Upper lobe of left lung (tissue), 6 donors: ENCODE measurements around the gene ASCC2. TPM values are rescaled to one million over a fixed set of nuclear protein-coding genes. Genes with fewer than 3 reads are reported as not detected.

Source experiments
- ATAC-seq, 2 donors: fragments of 200-7000 bp; cut with Tn5 transposase; one replicate each; pipeline ENCODE4 v1.9.1; 2022; ENCODE audit warnings: mild to moderate bottlenecking in 2 of 2, moderate library complexity in 2 of 2; ENCODE audit not compliant: low FRiP score in 2 of 2
- DNase-seq, 2 donors: peaks; one replicate each; pipeline ENCODE4 v3.0.0-alpha.2; 2019 to 2020
- H3K27ac ChIP-seq, 4 donors: fragments of 200-600 bp; sonication (generic); one replicate each; pipeline ENCODE4 v1.5.1; 2016 to 2019
- H3K27me3 ChIP-seq, 4 donors: fragments of 200-600 bp; sonication (generic); one replicate each; pipeline ENCODE4 v1.5.1; 2017 to 2019
- H3K36me3 ChIP-seq, 4 donors: fragments of 200-600 bp; sonication (generic); one replicate each; pipeline ENCODE4 v1.5.1; 2016 to 2019
- H3K4me1 ChIP-seq, 4 donors: fragments of 200-600 bp; sonication (generic); one replicate each; pipeline ENCODE4 v1.5.1; 2018 to 2019
- H3K4me3 ChIP-seq, 4 donors: fragments of 200-600 bp; sonication (generic); one replicate each; pipeline ENCODE4 v1.5.1; 2017 to 2019; ENCODE audit warnings: mild to moderate bottlenecking in 2 of 4, moderate library complexity in 1 of 4
- H3K9me3 ChIP-seq, 4 donors: fragments of 200-600 bp; sonication (generic); one replicate each; pipeline ENCODE4 v1.5.1; 2018 to 2019
- CTCF ChIP-seq, 6 experiments: fragments of 450-650 bp in 4 of 6; fragments of 200-600 bp in 2 of 6; sonication (generic) in 2 of 6; IDR thresholded peaks; one replicate each; pipeline ENCODE4 v1.5.1; 2016 to 2019; ENCODE audit warnings: antibody characterized with exemption in 6 of 6
- EP300 ChIP-seq, 4 donors: sonication (generic); formaldehyde crosslinking; IDR thresholded peaks; one replicate each; pipeline ENCODE4 v1.5.1; 2017; ENCODE audit warnings: antibody characterized with exemption in 4 of 4, control low read depth in 2 of 4
- POLR2A ChIP-seq, 4 donors: fragments of 450-650 bp; IDR thresholded peaks; one replicate each; pipeline ENCODE4 v1.5.1; 2016 to 2017; ENCODE audit warnings: antibody characterized with exemption in 4 of 4, mild to moderate bottlenecking in 2 of 4
- POLR2AphosphoS5 ChIP-seq, 2 donors: sonication (generic); formaldehyde crosslinking; IDR thresholded peaks; one replicate each; pipeline ENCODE4 v1.5.1; 2017; ENCODE audit warnings: antibody characterized with exemption in 2 of 2
- WGBS, 2 donors: methylation state at CpG; one replicate each; pipeline ENCODE4 v1.1.5; 2017 to 2018; 5-methylcytosine and 5-hydroxymethylcytosine counted together
- total RNA-seq, 6 donors: library from RNA; depleted of rRNA in 4 of 6; stranded (reverse); fragments of >200 nt in 4 of 6; gene quantifications; one replicate each; pipeline versions ENCODE4 v1.1.0 to v1.2.1, GENCODE V29; 2016 to 2021
- donor health status: DM: no; HTN: no; CAD: no; lungs with moderate emphysema.
- donor health status: DM: no; HTN: yes; CAD: no; lungs with severe emphysema.

Gene ASCC2
- total RNA-seq, 6 donors from 2014 or later = 42.3 to 129 (median 64.3) TPM

- no peaks in the 10 kb centered on the region for H3K27me3 ChIP-seq
- peak; percentile 89 to 93 for ATAC-seq
- peaks cover 6 to 20% (median 11%) of the 10 kb centered on the region in 4 donors for H3K4me1 ChIP-seq
- peak in 2 of 4 donors; percentile 66 to 95 for TF ChIP-seq EP300 (IDR thresholded peaks at IDR 0.05)
- TF ChIP-seq POLR2AphosphoS5 (IDR thresholded peaks at IDR 0.05) = peak; percentile 76 to 93
- peak in 1 of 4 donors; percentile 14 for TF ChIP-seq POLR2A (IDR thresholded peaks at IDR 0.05)
- peak in 2 of 6 experiments; percentile 14 to 17 for TF ChIP-seq CTCF (IDR thresholded peaks at IDR 0.05)
- no peak overlapping the region for H3K4me3 ChIP-seq
- peak in 1 of 2 donors; percentile 97 for DNase-seq
- H3K9me3 ChIP-seq = no peaks in the 10 kb centered on the region
- H3K36me3 ChIP-seq = peaks cover 0 to 88% (median 45%) of the 10 kb centered on the region in 4 donors
- WGBS, 2 donors = 38 to 53% methylated on average over 7 of the region's 7 CpGs
- H3K27ac ChIP-seq = peak overlapping the region; percentile 24 to 75 (median 66)
Measured at GRCh38 chr22:29821291-29822016, 16.6 kb downstream of the ASCC2 start.

- H3K27me3 ChIP-seq = no peaks in the 10 kb centered on the region
- peaks cover 9 to 23% (median 12%) of the 10 kb centered on the region in 4 donors for H3K4me1 ChIP-seq
- peak in 1 of 2 donors; percentile 44 for ATAC-seq
- 57 to 60% methylated on average over 7 of the region's 7 CpGs for whole genome bisulfite sequencing, 2 donors
- H3K9me3 ChIP-seq = no peaks in the 10 kb centered on the region
- peaks cover 0 to 92% (median 47%) of the 10 kb centered on the region in 4 donors for H3K36me3 ChIP-seq
- TF ChIP-seq POLR2A (IDR thresholded peaks at IDR 0.05) = no peak
- TF ChIP-seq POLR2AphosphoS5 (IDR thresholded peaks at IDR 0.05) = no peak
- no peak for TF ChIP-seq CTCF (IDR thresholded peaks at IDR 0.05)
- TF ChIP-seq EP300 (IDR thresholded peaks at IDR 0.05) = no peak
- no peak for DNase-seq
- no peak overlapping the region for H3K4me3 ChIP-seq
- peak overlapping the region; percentile 24 to 75 (median 66) for H3K27ac ChIP-seq
Measured at GRCh38 chr22:29820961-29821290, 17.1 kb downstream of the ASCC2 start.

GRCh38 chr22:29819501-29819900 is 18.6 kb downstream of the ASCC2 start:
- Histone ChIP-seq H3K4me3 (no peak overlapping the region), H3K27ac (no peak overlapping the region), H3K4me1 (peaks cover 9 to 25% (median 13%) of the 10 kb centered on the region in 4 donors), H3K36me3 (peaks cover 7 to 94% (median 50%) of the 10 kb centered on the region in 4 donors), H3K9me3 (no peaks in the 10 kb centered on the region), H3K27me3 (no peaks in the 10 kb centered on the region)
- DNase-seq = no peak
- ATAC-seq = no peak
- WGBS, 2 donors = 91 to 100% methylated on average over 2 of the region's 2 CpGs
- TF ChIP-seq EP300 (IDR thresholded peaks at IDR 0.05) (no peak), POLR2A (IDR thresholded peaks at IDR 0.05) (no peak), POLR2AphosphoS5 (IDR thresholded peaks at IDR 0.05) (no peak), CTCF (IDR thresholded peaks at IDR 0.05) (no peak)

GRCh38 chr22:29817724-29818123 is 20.4 kb downstream of the ASCC2 start:
- no peak overlapping the region for H3K4me3 ChIP-seq
- 100% methylated on average over 1 of the region's 1 CpG for WGBS, 2 donors
- DNase-seq (no peak), ATAC-seq (no peak)
- no peaks in the 10 kb centered on the region for H3K9me3 ChIP-seq
- no peak for TF ChIP-seq EP300 (IDR thresholded peaks at IDR 0.05)
- no peak for TF ChIP-seq POLR2A (IDR thresholded peaks at IDR 0.05)
- TF ChIP-seq CTCF (IDR thresholded peaks at IDR 0.05) = no peak
- TF ChIP-seq POLR2AphosphoS5 (IDR thresholded peaks at IDR 0.05) = no peak
- H3K4me1 ChIP-seq = peaks cover 9 to 25% (median 13%) of the 10 kb centered on the region in 4 donors
- H3K36me3 ChIP-seq = peaks cover 11 to 94% (median 47%) of the 10 kb centered on the region in 4 donors
- H3K27me3 ChIP-seq = no peaks in the 10 kb centered on the region
- no peak overlapping the region for H3K27ac ChIP-seq
